Activated T-cell treated with anti-CD3 and anti-CD28 coated beads, Interleukin-2, amount 50 U/mL, for 4 hours (primary cell): ENCODE results near the gene CYLD. TPM values are rescaled to one million over a fixed set of nuclear protein-coding genes. Genes with fewer than 3 reads are reported as not detected.

ENCODE experiments used
- ATAC-seq, 2 donors: fragments of 200-7000 bp; cut with Tn5 transposase; one replicate each; pipeline ENCODE4 v1.10.0; 2021
- DNase-seq: peaks from one replicate; pipeline ENCODE4 v3.0.0-alpha.2; 2020
- H3K27me3 Mint-ChIP-seq: one replicate; pipeline ENCODE4 v1.8.0; 2021; ENCODE audit warnings: low read depth, mixed read lengths
- H3K36me3 Mint-ChIP-seq: one replicate; pipeline ENCODE4 v1.8.0; 2022; ENCODE audit warnings: mixed read lengths; ENCODE audit not compliant: insufficient read depth
- H3K4me1 Mint-ChIP-seq: one replicate; pipeline ENCODE4 v1.8.0; 2021; ENCODE audit warnings: low read depth, mixed read lengths
- H3K4me3 Mint-ChIP-seq: one replicate; pipeline ENCODE4 v1.8.0; 2021; ENCODE audit warnings: mild to moderate bottlenecking, moderate library complexity, mixed read lengths
- H3K9me3 Mint-ChIP-seq: one replicate; pipeline ENCODE4 v1.8.0; 2021; ENCODE audit warnings: mixed read lengths
- total RNA-seq, 3 donors: library from RNA; stranded (reverse); gene quantifications; one replicate each; pipeline ENCODE4 v1.2.1, GENCODE V29; 2021

The CYLD gene
- total RNA-seq, 3 donors from 2014 or later: 84.5 to 133 (median 88.4) TPM

- no peak for ATAC-seq
- Mint-ChIP-seq H3K4me3 (no peak overlapping the region), H3K36me3 (peaks cover 31% of the 10 kb centered on the region), H3K27me3 (no peaks in the 10 kb centered on the region), H3K9me3 (peaks cover 20% of the 10 kb centered on the region), H3K4me1 (peaks cover 72% of the 10 kb centered on the region)
- DNase-seq: no peak
These were observed 36.3 kb upstream of the CYLD start for GRCh38 chr16:50705436-50706110.

GRCh38 chr16:50706250-50706649 lies 35.6 kb upstream of the CYLD start:
- Mint-ChIP-seq H3K4me1 (peaks cover 68% of the 10 kb centered on the region), H3K9me3 (peaks cover 20% of the 10 kb centered on the region), H3K27me3 (no peaks in the 10 kb centered on the region), H3K4me3 (no peak overlapping the region), H3K36me3 (peaks cover 30% of the 10 kb centered on the region)
- no peak for DNase-seq
- ATAC-seq: no peak

- ATAC-seq (peak; percentile 68 to 73), DNase-seq (peak; percentile 32)
- Mint-ChIP-seq H3K4me1 (peaks cover 51% of the 10 kb centered on the region), H3K27me3 (no peaks in the 10 kb centered on the region), H3K4me3 (peak overlapping the region; percentile 31), H3K36me3 (peaks cover 28% of the 10 kb centered on the region), H3K9me3 (peaks cover 20% of the 10 kb centered on the region)
These were observed 33.4 kb upstream of the CYLD start for GRCh38 chr16:50708373-50709060.

GRCh38 chr16:50709061-50709684 lies 32.7 kb upstream of the CYLD start:
- Mint-ChIP-seq H3K9me3 (peaks cover 13% of the 10 kb centered on the region), H3K36me3 (peaks cover 24% of the 10 kb centered on the region), H3K4me1 (peaks cover 48% of the 10 kb centered on the region), H3K4me3 (peak overlapping the region; percentile 31), H3K27me3 (no peaks in the 10 kb centered on the region)
- ATAC-seq (peak; percentile 41 to 48), DNase-seq (no peak)

GRCh38 chr16:50709980-50710379 lies 31.9 kb upstream of the CYLD start:
- Mint-ChIP-seq H3K36me3 (peaks cover 20% of the 10 kb centered on the region), H3K9me3 (peaks cover 8% of the 10 kb centered on the region), H3K4me3 (no peak overlapping the region), H3K27me3 (no peaks in the 10 kb centered on the region), H3K4me1 (peaks cover 46% of the 10 kb centered on the region)
- DNase-seq (no peak), ATAC-seq (no peak)

GRCh38 chr16:50711040-50711439 lies 30.8 kb upstream of the CYLD start:
- no peak for ATAC-seq
- Mint-ChIP-seq H3K36me3 (peaks cover 15% of the 10 kb centered on the region), H3K4me1 (peaks cover 37% of the 10 kb centered on the region), H3K9me3 (no peaks in the 10 kb centered on the region), H3K4me3 (no peak overlapping the region), H3K27me3 (no peaks in the 10 kb centered on the region)
- no peak for DNase-seq

- DNase-seq (no peak), ATAC-seq (no peak)
- Mint-ChIP-seq H3K9me3 (no peaks in the 10 kb centered on the region), H3K36me3 (peaks cover 11% of the 10 kb centered on the region), H3K4me3 (no peak overlapping the region), H3K27me3 (no peaks in the 10 kb centered on the region), H3K4me1 (peaks cover 32% of the 10 kb centered on the region)
These were observed 29.9 kb upstream of the CYLD start for GRCh38 chr16:50711862-50712559.

GRCh38 chr16:50712560-50712898 lies 29.4 kb upstream of the CYLD start:
- no peak for ATAC-seq
- H3K4me3 Mint-ChIP-seq: no peak overlapping the region
- no peaks in the 10 kb centered on the region for H3K27me3 Mint-ChIP-seq
- peaks cover 31% of the 10 kb centered on the region for H3K4me1 Mint-ChIP-seq
- H3K36me3 Mint-ChIP-seq: peaks cover 9% of the 10 kb centered on the region
- no peak for DNase-seq
- H3K9me3 Mint-ChIP-seq: no peaks in the 10 kb centered on the region

GRCh38 chr16:50712956-50713355 lies 28.9 kb upstream of the CYLD start:
- no peak overlapping the region for H3K4me3 Mint-ChIP-seq
- no peak for ATAC-seq
- no peaks in the 10 kb centered on the region for H3K27me3 Mint-ChIP-seq
- H3K36me3 Mint-ChIP-seq: peaks cover 10% of the 10 kb centered on the region
- no peaks in the 10 kb centered on the region for H3K9me3 Mint-ChIP-seq
- H3K4me1 Mint-ChIP-seq: peaks cover 27% of the 10 kb centered on the region
- DNase-seq: no peak

- ATAC-seq (no peak), DNase-seq (no peak)
- Mint-ChIP-seq H3K9me3 (no peaks in the 10 kb centered on the region), H3K4me3 (no peak overlapping the region), H3K36me3 (peaks cover 10% of the 10 kb centered on the region), H3K4me1 (peaks cover 29% of the 10 kb centered on the region), H3K27me3 (no peaks in the 10 kb centered on the region)
These were observed 24.8 kb upstream of the CYLD start for GRCh38 chr16:50717091-50717490.

- DNase-seq (no peak), ATAC-seq (no peak)
- H3K36me3 Mint-ChIP-seq: peaks cover 12% of the 10 kb centered on the region
- no peaks in the 10 kb centered on the region for H3K9me3 Mint-ChIP-seq
- no peak overlapping the region for H3K4me3 Mint-ChIP-seq
- H3K4me1 Mint-ChIP-seq: peaks cover 33% of the 10 kb centered on the region
- H3K27me3 Mint-ChIP-seq: no peaks in the 10 kb centered on the region
These were observed 24.4 kb upstream of the CYLD start for GRCh38 chr16:50717494-50717893.

- peaks cover 38% of the 10 kb centered on the region for H3K4me1 Mint-ChIP-seq
- H3K4me3 Mint-ChIP-seq: no peak overlapping the region
- ATAC-seq: no peak
These were observed 23.7 kb upstream of the CYLD start for GRCh38 chr16:50718061-50718760.

GRCh38 chr16:50718761-50719400 lies 23.0 kb upstream of the CYLD start:
- H3K36me3 Mint-ChIP-seq: peaks cover 18% of the 10 kb centered on the region
- peaks cover 5% of the 10 kb centered on the region for H3K9me3 Mint-ChIP-seq
- no peak overlapping the region for H3K4me3 Mint-ChIP-seq
- ATAC-seq: no peak
- no peaks in the 10 kb centered on the region for H3K27me3 Mint-ChIP-seq
- H3K4me1 Mint-ChIP-seq: peaks cover 39% of the 10 kb centered on the region
- DNase-seq: no peak

More at GRCh38 chr16:50718061-50718760, 23.7 kb upstream of the CYLD start:
- Mint-ChIP-seq H3K36me3 (peaks cover 17% of the 10 kb centered on the region), H3K27me3 (no peaks in the 10 kb centered on the region), H3K9me3 (no peaks in the 10 kb centered on the region)
- no peak for DNase-seq
